GM12892 (cell line): ENCODE measurements around the gene FKBP9.
"Not testable (repeated sequence)": the region's sequence is repeated elsewhere in the genome, so short reads cannot be mapped to it uniquely, and the experiment has no call there.

ENCODE experiments used
- POLR2A ChIP-seq: IDR thresholded peaks from 2 replicates; pipeline ENCODE4 v1.6.1; 2011; ENCODE audit warnings: low read depth, low read length, control low read depth
- POLR2AphosphoS5 ChIP-seq: IDR thresholded peaks from 2 replicates; pipeline ENCODE4 v1.6.1; 2011; ENCODE audit warnings: low read depth, low read length, control low read depth

DNA sequence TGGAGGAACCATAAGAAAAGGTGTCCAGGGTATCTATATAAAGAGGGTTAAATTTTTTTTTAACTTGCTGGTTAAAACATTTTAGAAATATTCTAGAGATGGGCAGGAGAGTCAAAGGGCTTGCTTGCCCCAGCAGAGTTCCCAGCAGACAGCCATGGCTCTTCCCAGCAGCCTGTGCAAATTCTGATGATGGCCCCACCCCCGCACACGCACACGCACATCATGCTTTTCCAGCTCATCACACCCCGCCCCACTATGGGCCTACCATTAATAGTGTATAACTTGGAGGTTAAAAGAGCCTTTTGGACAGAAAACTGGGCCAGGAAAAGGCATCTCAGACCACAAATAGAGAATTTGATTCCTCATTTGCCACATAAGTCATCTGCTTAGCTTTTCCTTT, 48.5 kb downstream of the FKBP9 start:
- not testable (repeated sequence) for TF ChIP-seq POLR2A, POLR2AphosphoS5
